Activated CD4-positive, alpha-beta T cell treated with anti-CD3 and anti-CD28 coated beads, Interleukin-2, amount 10 ng/mL, durations not matched to agents 7 days and 5 days (primary cell): Measurements from ENCODE around the gene ILF3. TPM values are rescaled to one million over a fixed set of nuclear protein-coding genes. Genes with fewer than 3 reads are reported as not detected.

ENCODE experiments used
- CTCF ChIA-PET: fragments of 350-600 bp; sonication (Branson Sonifier 250); formaldehyde crosslinking; loops from one replicate; lab custom pipeline; 2021; ENCODE audit warnings: antibody characterized with exemption; lab: Charles Lee
- POLR2A ChIA-PET: fragments of 350-600 bp; sonication (Branson Sonifier 250); formaldehyde crosslinking; loops from one replicate; lab custom pipeline; 2021; ENCODE audit warnings: antibody characterized with exemption; lab: Charles Lee
- DNase-seq: peaks from one replicate; pipeline ENCODE4 v3.0.0-alpha.2; 2020
- H3K27ac Mint-ChIP-seq: one replicate; pipeline ENCODE4 v1.8.0; 2021; ENCODE audit warnings: mild to moderate bottlenecking, moderate library complexity, mixed read lengths
- H3K27me3 Mint-ChIP-seq: one replicate; pipeline ENCODE4 v1.8.0; 2021; ENCODE audit warnings: mixed read lengths
- H3K36me3 Mint-ChIP-seq: one replicate; pipeline ENCODE4 v1.8.0; 2021; ENCODE audit warnings: low read depth, mixed read lengths
- H3K4me1 Mint-ChIP-seq: one replicate; pipeline ENCODE4 v1.8.0; 2021; ENCODE audit warnings: mixed read lengths
- H3K4me3 Mint-ChIP-seq: one replicate; pipeline ENCODE4 v1.8.0; 2021; ENCODE audit warnings: mild to moderate bottlenecking, moderate library complexity, mixed read lengths
- H3K9me3 Mint-ChIP-seq: one replicate; pipeline ENCODE4 v1.8.0; 2021; ENCODE audit warnings: mixed read lengths
- total RNA-seq, 2 experiments: library from RNA; stranded (reverse); gene quantifications; one replicate each; pipeline ENCODE4 v1.2.3, GENCODE V29; 2021

The ILF3 gene
- total RNA-seq, 2 experiments from 2014 or later: 385 to 389 TPM

DNA sequence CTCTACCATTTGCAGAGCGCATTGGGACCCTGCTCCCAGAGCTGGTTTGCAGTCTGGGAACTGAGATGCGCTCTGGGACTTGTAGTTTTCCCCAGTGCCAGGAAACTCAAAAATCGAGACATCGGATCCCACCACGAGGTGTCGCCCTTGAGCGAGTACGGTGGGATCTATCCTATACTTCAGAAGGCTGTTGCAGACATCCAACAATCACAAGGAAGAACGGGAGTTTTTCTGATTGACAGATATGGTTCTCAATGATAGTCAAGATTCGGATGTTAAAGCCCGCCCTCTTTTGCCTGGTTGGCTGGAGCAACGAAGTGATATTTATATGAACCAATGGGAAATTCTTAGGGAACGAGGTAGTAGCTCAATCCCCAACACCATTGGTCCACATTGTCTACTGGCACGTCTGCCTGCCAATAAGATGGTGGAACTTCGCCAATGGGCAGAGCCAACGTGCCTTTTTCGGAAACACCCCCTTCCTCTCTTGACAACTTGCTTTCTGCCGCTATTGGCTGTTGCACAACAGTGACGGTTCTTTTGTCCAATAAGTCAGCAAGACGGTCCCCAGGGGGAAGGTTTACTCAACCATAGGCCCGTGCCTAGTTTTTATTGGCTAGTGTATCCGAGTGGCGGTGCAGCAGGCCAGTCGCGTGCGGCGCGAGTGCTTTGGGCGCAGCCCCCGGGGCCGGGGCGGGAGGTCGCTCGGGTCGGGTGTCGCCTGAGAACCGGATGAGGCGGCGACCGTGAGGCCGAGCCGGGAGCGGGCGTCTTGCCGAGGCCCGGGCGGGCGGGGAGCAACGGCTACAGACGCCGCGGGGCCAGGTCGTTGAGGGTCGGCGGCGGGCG is 63.4 kb downstream of the ILF3 start, which contains the start of gene DNM2:
Gene DNM2, plus strand, starts transcription at position 724 of the 849 bp plus-strand sequence. CDS start 164 bp downstream, outside the sequence.
- CTCF ChIA-PET: interaction anchor here (0.6 to 3.8 kb wide), 60 partner anchors 9 to 408 kb away, joined by 3 to 64 read pairs (median 4); partner anchors contain the start of genes CARM1, QTRT1, S1PR5 and TMED1
- Mint-ChIP-seq H3K9me3 (no peaks in the 10 kb centered on the region), H3K4me1 (peaks cover 43% of the 10 kb centered on the region), H3K4me3 (peak within 1 kb of the TSS; percentile 98), H3K27me3 (no peaks in the 10 kb centered on the region), H3K36me3 (peaks cover 5% of the 10 kb centered on the region), H3K27ac (peak within 1 kb of the TSS; percentile 88)
- POLR2A ChIA-PET: interaction anchor here (1.0 to 2.1 kb wide), 2 partner anchors 118 to 147 kb away, joined by 4 to 6 read pairs; partner anchors contain the start of gene TMED1
- peak; percentile 98 for DNase-seq

DNA sequence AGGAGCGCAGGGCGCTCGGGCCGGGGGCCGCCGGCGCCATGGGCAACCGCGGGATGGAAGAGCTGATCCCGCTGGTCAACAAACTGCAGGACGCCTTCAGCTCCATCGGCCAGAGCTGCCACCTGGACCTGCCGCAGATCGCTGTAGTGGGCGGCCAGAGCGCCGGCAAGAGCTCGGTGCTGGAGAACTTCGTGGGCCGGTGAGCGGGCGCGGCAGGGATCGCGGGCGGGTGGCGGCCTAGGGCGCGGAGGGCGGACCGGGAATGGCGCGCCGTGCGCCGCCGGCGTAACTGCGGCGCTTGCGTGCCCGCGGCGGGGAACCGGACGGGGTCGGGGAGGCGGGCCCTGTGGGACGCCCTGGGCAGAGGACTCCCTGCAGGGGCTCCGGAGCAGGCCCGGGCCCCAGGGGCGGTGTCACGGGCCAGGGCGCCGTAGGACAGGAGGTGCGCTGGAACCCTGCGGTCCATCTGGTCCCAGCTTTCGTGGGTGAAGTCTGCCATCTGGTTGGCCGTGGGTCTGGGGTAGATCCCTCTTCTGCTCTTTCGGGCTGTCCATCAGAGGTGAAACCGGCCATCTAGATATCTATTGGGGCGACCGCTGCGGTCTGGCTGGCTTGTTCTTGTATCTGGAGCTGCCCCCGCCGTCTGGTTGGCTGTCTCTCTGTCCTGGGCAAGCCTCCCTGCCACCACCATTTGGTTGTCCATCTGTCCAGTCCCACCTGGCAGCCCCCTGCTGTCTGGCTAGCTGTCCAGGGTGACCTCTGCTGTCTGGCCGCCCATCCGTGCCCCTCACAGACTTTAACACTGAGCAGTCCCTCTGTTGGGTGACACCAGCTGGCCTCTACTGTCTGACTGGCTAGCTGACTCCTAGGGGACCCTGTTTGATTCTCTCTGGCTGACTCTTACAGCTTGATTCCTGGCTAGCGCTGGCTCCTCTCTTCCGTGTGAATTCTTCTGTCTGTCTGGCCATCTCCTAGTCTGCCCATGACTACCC is 64.4 kb downstream of the ILF3 start:
- ChIA-PET CTCF (interaction anchor here (0.5 to 3.8 kb wide), 45 partner anchors 10 to 407 kb away, joined by 3 to 64 read pairs (median 5); partner anchors contain the start of genes CARM1, KRI1, QTRT1 and S1PR5), POLR2A (interaction anchor here (1.0 to 2.1 kb wide), 2 partner anchors 117 to 146 kb away, joined by 4 to 6 read pairs; partner anchors contain the start of gene TMED1)
- H3K9me3 Mint-ChIP-seq: no peaks in the 10 kb centered on the region
- DNase-seq: peak; percentile 52
- peak overlapping the region; percentile 88 for H3K27ac Mint-ChIP-seq
- H3K27me3 Mint-ChIP-seq: no peaks in the 10 kb centered on the region
- peak overlapping the region; percentile 98 for H3K4me3 Mint-ChIP-seq
- H3K4me1 Mint-ChIP-seq: peaks cover 37% of the 10 kb centered on the region
- H3K36me3 Mint-ChIP-seq: peaks cover 10% of the 10 kb centered on the region

DNA sequence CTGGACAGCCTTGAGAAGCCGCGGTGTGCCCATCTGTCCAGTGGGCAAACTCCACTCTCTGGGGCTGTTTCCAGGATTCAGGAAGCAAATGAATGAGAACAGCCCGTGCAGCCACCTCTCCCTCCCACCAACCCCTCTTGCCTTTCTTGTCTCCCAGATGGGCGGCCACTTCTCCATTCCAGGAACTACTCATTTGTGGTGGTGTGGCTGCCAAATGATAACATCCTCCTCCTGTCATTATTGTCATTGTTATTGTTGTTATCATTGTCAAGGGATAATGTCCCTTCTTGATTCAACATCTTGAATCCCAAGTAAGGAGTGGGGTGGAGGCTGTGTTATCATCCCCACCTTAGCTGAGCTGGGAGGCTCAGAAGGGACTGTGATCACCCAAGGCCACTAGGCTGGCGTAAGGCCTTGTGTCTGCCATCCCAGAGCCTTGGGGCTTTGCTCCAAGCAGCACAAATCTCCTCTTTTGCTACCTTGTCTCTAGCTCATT is 65.4 kb downstream of the ILF3 start:
- Mint-ChIP-seq H3K4me3 (peak overlapping the region; percentile 98), H3K9me3 (no peaks in the 10 kb centered on the region), H3K4me1 (peaks cover 31% of the 10 kb centered on the region), H3K27me3 (no peaks in the 10 kb centered on the region), H3K36me3 (peaks cover 13% of the 10 kb centered on the region), H3K27ac (peak overlapping the region; percentile 88)
- DNase-seq: no peak
- ChIA-PET CTCF (interaction anchor here (0.7 to 3.8 kb wide), 4 partner anchors 11 to 145 kb away, joined by 3 to 64 read pairs (median 4); no protein-coding TSS in a partner anchor), POLR2A (no interaction called here)

DNA sequence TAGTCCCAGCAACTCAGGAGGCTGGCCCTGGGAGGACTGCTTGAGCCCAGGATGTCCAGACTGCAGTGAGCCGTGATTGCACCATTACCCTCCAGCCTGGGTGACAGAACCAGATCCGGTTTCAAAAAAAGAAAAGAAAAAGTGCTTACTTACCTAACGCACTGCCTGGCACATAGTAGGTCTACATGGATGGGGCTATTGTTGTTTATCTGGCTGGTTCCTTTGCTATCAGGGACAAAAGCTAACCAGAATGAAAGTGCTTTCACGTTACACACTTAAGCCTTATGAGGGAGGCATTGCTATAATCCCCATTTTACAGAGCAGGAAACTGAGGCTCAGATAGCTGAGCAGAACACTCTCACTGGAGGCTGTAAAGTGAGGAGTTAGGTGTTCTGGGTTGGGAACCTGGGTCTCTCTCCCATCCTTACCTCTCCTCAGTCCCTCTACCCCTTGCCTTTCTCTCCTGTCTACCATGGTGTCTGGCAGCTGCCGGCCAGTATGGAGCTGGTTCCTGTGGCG is 66.5 kb downstream of the ILF3 start:
- Mint-ChIP-seq H3K36me3 (peaks cover 17% of the 10 kb centered on the region), H3K9me3 (no peaks in the 10 kb centered on the region), H3K27me3 (no peaks in the 10 kb centered on the region), H3K4me3 (peak overlapping the region; percentile 30), H3K4me1 (peaks cover 31% of the 10 kb centered on the region), H3K27ac (no peak overlapping the region)
- ChIA-PET CTCF (interaction anchor here (0.8 to 1.5 kb wide), 4 partner anchors 9 to 143 kb away, joined by 4 read pairs; no protein-coding TSS in a partner anchor), POLR2A (no interaction called here)
- DNase-seq: no peak

DNA sequence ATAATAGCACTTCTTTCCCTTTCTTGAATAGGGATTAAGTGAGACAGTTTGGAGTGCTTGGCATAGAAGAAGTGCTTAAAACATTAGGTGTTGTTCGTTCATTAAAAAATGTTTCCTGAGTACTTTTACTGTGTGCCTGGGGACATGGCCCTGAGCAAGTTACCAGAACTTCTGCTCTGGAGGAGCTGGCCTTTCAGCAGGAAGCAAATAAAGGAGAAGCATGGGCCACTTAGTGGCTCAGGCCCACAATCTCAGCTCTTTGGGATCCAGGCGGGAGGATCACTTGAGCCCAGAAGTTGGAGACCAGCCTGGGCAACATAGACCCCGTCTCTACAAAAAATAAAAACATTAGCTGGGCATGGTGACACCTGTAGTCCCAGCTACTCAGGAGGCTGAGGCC is 69.4 kb downstream of the ILF3 start:
- H3K36me3 Mint-ChIP-seq: peaks cover 36% of the 10 kb centered on the region
- no peak for DNase-seq
- CTCF ChIA-PET: interaction anchor here (0.6 to 0.7 kb wide), 2 partner anchors 105 to 218 kb away, joined by 3 read pairs; no protein-coding TSS in a partner anchor
- no peaks in the 10 kb centered on the region for H3K27me3 Mint-ChIP-seq
- no peaks in the 10 kb centered on the region for H3K9me3 Mint-ChIP-seq
- no peak overlapping the region for H3K4me3 Mint-ChIP-seq
- POLR2A ChIA-PET: no interaction called here
- peaks cover 42% of the 10 kb centered on the region for H3K4me1 Mint-ChIP-seq
- no peak overlapping the region for H3K27ac Mint-ChIP-seq

DNA sequence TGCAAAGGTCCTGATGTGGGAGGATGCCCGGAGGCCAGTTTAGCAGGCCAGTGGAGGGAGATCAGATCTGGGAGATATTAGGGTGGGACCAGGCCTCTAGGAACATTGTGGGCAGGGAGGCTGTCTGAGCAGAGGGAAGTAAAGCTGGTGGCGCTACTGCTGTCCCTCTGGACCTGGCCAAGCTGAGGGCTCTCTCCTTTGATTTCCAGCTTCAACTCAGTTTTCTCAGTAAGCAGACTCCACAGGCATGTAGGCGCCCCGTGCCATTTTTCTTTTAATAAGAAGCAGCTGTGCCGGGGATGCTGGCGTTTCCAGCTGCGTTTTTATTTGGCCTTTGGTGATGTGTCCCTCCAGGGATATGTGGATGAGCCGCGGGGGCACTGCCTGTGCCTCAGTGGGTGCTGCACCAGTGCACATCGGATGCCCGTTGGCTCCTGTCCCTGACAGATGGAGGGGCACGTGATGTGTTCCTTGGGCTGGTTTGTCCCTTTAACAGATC is 70.5 kb downstream of the ILF3 start:
- no peak for DNase-seq
- Mint-ChIP-seq H3K36me3 (peaks cover 35% of the 10 kb centered on the region), H3K4me3 (no peak overlapping the region), H3K27me3 (no peaks in the 10 kb centered on the region), H3K27ac (no peak overlapping the region), H3K9me3 (no peaks in the 10 kb centered on the region), H3K4me1 (peaks cover 43% of the 10 kb centered on the region)
- ChIA-PET POLR2A (no interaction called here), CTCF (interaction anchor here (0.6 to 1.1 kb wide), 2 partner anchors 112 to 165 kb away, joined by 3 to 6 read pairs; partner anchors contain the start of gene TMED1)

DNA sequence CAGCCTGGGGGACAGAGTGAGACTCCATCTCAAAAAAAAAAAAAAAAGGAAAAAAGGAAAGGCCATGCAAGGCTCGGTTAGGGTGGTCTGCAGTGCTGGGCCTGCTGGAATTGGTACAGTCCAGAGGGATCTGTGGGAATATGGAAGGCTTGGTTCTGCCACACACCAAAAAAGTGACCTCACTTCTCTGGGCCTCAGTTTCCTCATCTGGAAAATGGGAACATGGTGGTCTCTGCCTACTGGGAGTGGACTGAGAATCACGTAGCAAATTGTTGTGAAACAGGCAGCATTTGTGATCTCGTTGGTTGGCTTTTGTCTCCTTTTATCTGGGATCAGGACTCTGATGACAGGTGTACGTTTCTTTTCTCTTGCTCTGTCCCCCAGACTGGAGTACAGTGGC is 71.3 kb downstream of the ILF3 start:
- Mint-ChIP-seq H3K4me1 (peaks cover 43% of the 10 kb centered on the region), H3K27ac (no peak overlapping the region), H3K27me3 (no peaks in the 10 kb centered on the region), H3K36me3 (peaks cover 36% of the 10 kb centered on the region), H3K4me3 (no peak overlapping the region), H3K9me3 (no peaks in the 10 kb centered on the region)
- DNase-seq: no peak
- ChIA-PET POLR2A (no interaction called here), CTCF (no interaction called here)

DNA sequence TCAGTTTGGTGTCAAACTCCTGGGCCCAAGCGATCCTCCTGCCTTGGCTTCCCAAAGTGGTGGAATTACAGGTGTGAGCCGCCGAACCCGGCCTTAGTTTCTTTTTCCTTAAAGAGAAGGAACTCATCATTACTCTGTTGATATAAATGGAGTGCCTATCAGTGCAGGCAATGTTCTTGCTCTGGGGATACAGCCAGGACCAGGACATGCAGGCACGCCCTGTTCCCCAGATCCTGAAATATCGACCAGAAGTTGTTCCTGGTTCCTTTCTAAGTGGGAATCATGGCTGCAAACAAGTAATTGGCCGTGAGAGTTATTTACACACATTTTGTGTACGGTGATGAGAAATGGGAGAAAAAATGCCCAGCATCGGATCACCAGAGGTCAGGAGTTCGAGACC is 72.1 kb downstream of the ILF3 start:
- Mint-ChIP-seq H3K36me3 (peaks cover 39% of the 10 kb centered on the region), H3K27ac (no peak overlapping the region), H3K9me3 (no peaks in the 10 kb centered on the region), H3K4me3 (no peak overlapping the region), H3K4me1 (peaks cover 45% of the 10 kb centered on the region), H3K27me3 (no peaks in the 10 kb centered on the region)
- DNase-seq: no peak
- POLR2A ChIA-PET: no interaction called here
- CTCF ChIA-PET: interaction anchor here (1.2 kb wide), 1 partner anchor 43 kb away, joined by 3 read pairs; no protein-coding TSS in a partner anchor

DNA sequence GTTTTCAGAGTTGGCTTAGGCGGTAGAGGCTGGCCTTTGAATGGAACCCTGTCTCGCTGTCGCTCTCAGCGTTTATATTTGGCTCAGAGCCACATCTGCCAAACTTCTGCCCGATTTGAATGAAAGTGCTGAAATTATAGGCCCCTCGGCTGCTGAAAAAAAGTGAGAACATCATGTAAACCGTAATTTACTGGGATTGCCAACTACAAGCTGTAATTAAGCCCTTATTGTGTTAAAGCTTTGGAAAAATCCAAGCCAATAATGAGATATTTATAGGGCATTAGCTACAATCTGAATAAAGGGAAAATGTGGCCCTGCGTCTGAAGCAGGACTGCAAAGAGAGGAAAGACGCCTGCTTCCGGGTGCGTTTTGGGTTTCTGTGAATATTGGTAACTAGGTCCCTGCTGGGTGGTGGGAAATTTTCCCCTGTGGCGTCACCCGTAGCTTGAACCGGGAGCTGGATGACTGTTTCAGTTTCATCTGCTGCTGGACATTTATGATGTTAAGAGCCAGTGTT is 73.6 kb downstream of the ILF3 start:
- ChIA-PET POLR2A (no interaction called here), CTCF (interaction anchor here (1.2 to 1.4 kb wide), 2 partner anchors 14 to 42 kb away, joined by 3 to 6 read pairs; no protein-coding TSS in a partner anchor)
- no peaks in the 10 kb centered on the region for H3K27me3 Mint-ChIP-seq
- H3K4me3 Mint-ChIP-seq: no peak overlapping the region
- DNase-seq: no peak
- H3K36me3 Mint-ChIP-seq: peaks cover 37% of the 10 kb centered on the region
- no peaks in the 10 kb centered on the region for H3K9me3 Mint-ChIP-seq
- H3K4me1 Mint-ChIP-seq: peaks cover 54% of the 10 kb centered on the region
- H3K27ac Mint-ChIP-seq: no peak overlapping the region

DNA sequence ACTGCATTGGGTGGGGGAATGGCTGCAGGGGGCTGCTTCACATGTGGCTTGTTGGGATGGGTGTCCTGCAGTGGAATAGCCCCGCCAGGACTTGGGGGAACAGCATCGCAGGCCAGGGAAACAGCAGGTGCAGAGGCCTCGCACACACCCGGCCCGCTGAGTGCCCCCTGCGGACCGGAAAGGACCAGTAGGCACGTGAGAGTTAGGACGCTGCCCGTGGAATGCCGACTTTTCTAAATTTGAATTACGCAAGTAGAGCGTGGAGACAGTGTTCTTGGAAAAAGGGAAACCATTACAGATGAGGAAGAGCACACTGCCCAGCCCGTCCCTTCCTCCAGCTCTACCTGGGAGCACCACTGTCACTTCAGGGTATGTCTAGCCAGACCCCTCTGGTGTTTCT is 75.3 kb downstream of the ILF3 start:
- peaks cover 30% of the 10 kb centered on the region for H3K36me3 Mint-ChIP-seq
- DNase-seq: no peak
- H3K27me3 Mint-ChIP-seq: no peaks in the 10 kb centered on the region
- ChIA-PET POLR2A (no interaction called here), CTCF (interaction anchor here (0.6 to 2.5 kb wide), 3 partner anchors 9 to 13 kb away, joined by 3 to 14 read pairs (median 4); partner anchors contain the start of gene DNM2)
- H3K9me3 Mint-ChIP-seq: no peaks in the 10 kb centered on the region
- peaks cover 56% of the 10 kb centered on the region for H3K4me1 Mint-ChIP-seq
- H3K27ac Mint-ChIP-seq: no peak overlapping the region
- H3K4me3 Mint-ChIP-seq: no peak overlapping the region

DNA sequence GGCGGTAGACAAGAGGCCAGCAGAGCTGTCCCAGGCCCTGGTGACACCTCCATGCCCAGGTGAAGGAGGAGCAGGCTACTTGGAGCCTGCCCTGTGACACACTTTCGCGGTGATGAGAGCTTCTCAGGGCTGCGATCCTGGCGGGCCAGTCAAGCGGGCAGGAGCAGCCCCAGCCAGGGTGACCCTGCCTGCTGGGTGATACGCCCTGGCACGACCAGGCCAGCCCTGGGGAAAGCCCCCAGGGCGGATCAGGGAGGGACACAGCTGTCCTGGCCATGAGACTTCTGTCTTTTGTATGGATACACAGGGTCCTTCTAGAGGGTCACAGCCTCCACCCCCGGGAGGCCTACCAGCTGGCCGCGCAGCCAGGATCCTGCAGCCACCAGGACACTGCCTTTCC is 76.8 kb downstream of the ILF3 start:
- peaks cover 35% of the 10 kb centered on the region for H3K36me3 Mint-ChIP-seq
- no peaks in the 10 kb centered on the region for H3K9me3 Mint-ChIP-seq
- peak overlapping the region; percentile 91 for H3K27ac Mint-ChIP-seq
- no peak overlapping the region for H3K4me3 Mint-ChIP-seq
- no peak for DNase-seq
- POLR2A ChIA-PET: no interaction called here
- CTCF ChIA-PET: interaction anchor here (0.7 to 2.5 kb wide), 8 partner anchors 13 to 442 kb away, joined by 3 to 14 read pairs (median 4); partner anchors contain the start of genes DNM2 and QTRT1
- H3K27me3 Mint-ChIP-seq: no peaks in the 10 kb centered on the region
- peaks cover 59% of the 10 kb centered on the region for H3K4me1 Mint-ChIP-seq
